Measurements from ENCODE around the gene FOXP1. TPM values are rescaled to one million over a fixed set of nuclear protein-coding genes. Genes with fewer than 3 reads are reported as not detected.

The FOXP1 gene
- total and polyA plus RNA-seq, 2 of the 8 experiments (the other 6 are each of a cell fraction or from before 2014, with no cell fraction given) = 13.9 to 25.4 TPM

- no peak overlapping the region for H3K4me3 ChIP-seq (ENCODE audit: extremely low read depth in 1 of 4, insufficient read depth in 2 of 4, low read depth in 3 of 4, low read length in 4 of 4)
- no peak overlapping the region for H2BK15ac ChIP-seq (ENCODE audit: low read length)
- no peaks in the 10 kb centered on the region for H3K9me3 ChIP-seq (ENCODE audit: insufficient read depth in 2 of 2, low read depth in 1 of 2, low read length in 1 of 2)
- no peak for DNase-seq (ENCODE audit: low read depth in 1 of 2, low spot score in 2 of 2)
- H3K14ac ChIP-seq (ENCODE audit: insufficient read length) = no peak overlapping the region
- no peak overlapping the region for H2BK120ac ChIP-seq (replicated peaks; ENCODE audit: low read depth, low read length)
- H3K9ac ChIP-seq (replicated peaks in 1 of 4; ENCODE audit: extremely low read depth in 1 of 4, low read depth in 3 of 4, low read length in 3 of 4) = no peak overlapping the region
- no peaks in the 10 kb centered on the region for H3K79me2 ChIP-seq (ENCODE audit: control insufficient read depth in 1 of 2, insufficient read depth in 2 of 2, low read length in 2 of 2)
- no peak overlapping the region for H2BK12ac ChIP-seq (ENCODE audit: low read depth, low read length)
- H4K5ac ChIP-seq (ENCODE audit: insufficient read length, low read depth, low read length) = no peak overlapping the region
- H3K36me3 ChIP-seq (ENCODE audit: control insufficient read depth in 2 of 4, insufficient read depth in 4 of 4, low read length in 3 of 4) = peaks cover 2 to 33% (median 10%) of the 10 kb centered on the region in 4 experiments; a peak in 7 of 8 replicates
- no peaks in the 10 kb centered on the region for H3K23me2 ChIP-seq (ENCODE audit: low read depth, low read length)
- H3K27ac ChIP-seq (ENCODE audit: low read depth, low read length) = no peak overlapping the region
- no peak overlapping the region for H2BK20ac ChIP-seq (ENCODE audit: low read length)
- no peaks in the 10 kb centered on the region for H3K79me1 ChIP-seq (ENCODE audit: low read depth, low read length)
- peaks cover 4 to 15% (median 9%) of the 10 kb centered on the region in 4 experiments; a peak in 5 of 7 replicates for H3K4me1 ChIP-seq (replicated peaks in 1 of 4; ENCODE audit: control insufficient read depth in 3 of 4, insufficient read depth in 4 of 4, low read length in 3 of 4)
- no peak overlapping the region for H3K23ac ChIP-seq (ENCODE audit: insufficient read length)
- no peak overlapping the region for H2AFZ ChIP-seq (ENCODE audit: low read length)
- no peak overlapping the region for H2AK5ac ChIP-seq (ENCODE audit: low read depth, low read length)
- H4K91ac ChIP-seq (replicated peaks; ENCODE audit: insufficient read length, low read length) = no peak overlapping the region
- H2BK5ac ChIP-seq (ENCODE audit: low read depth, low read length) = no peak overlapping the region
- no peak overlapping the region for H3K56ac ChIP-seq (replicated peaks; ENCODE audit: insufficient read length, low read depth, low read length)
- H4K8ac ChIP-seq (ENCODE audit: extremely low read depth, insufficient read depth, low read length) = no peak overlapping the region
- H3K27me3 ChIP-seq (replicated peaks in 1 of 4; ENCODE audit: control insufficient read depth in 3 of 4, extremely low read depth in 1 of 4, insufficient read depth in 3 of 4, low read length in 3 of 4) = no peaks in the 10 kb centered on the region
- no peak overlapping the region for H3K4ac ChIP-seq (replicated peaks; ENCODE audit: insufficient read length, low read depth, low read length)
- POLR2A ChIA-PET (ENCODE audit: partially characterized antibody) = no interaction called here
- WGBS, 2 experiments (ENCODE audit: extremely low coverage in 1 of 2, insufficient coverage in 1 of 2, insufficient read length in 1 of 2, insufficient replicate concordance in 2 of 2, low coverage in 1 of 2, low lambda C conversion rate in 2 of 2, missing lambda C conversion rate in 1 of 2) = 88% methylated on average over 11 of the region's 11 CpGs; no CpG with 5 or more reads in 1 of the 2 experiments
- FAIRE-seq = no peak
- no peak overlapping the region for H3K4me2 ChIP-seq (ENCODE audit: insufficient read depth in 1 of 2, low read depth in 2 of 2, low read length in 2 of 2)
- no peaks in the 10 kb centered on the region for H4K20me1 ChIP-seq (replicated peaks in 1 of 2; ENCODE audit: control insufficient read depth in 1 of 2, insufficient read depth in 2 of 2, low read length in 2 of 2)
- CTCF ChIA-PET (ENCODE audit: partially characterized antibody) = no interaction called here
- H3K18ac ChIP-seq (ENCODE audit: extremely low read depth, low read length) = no peak overlapping the region
- TF ChIP-seq CHD1 (IDR thresholded peaks at IDR 0.05; ENCODE audit: low read depth, low read length) = no peak
- no peak for TF ChIP-seq MAFK (IDR thresholded peaks at IDR 0.05; ENCODE audit: low read depth, low read length)
- no peak for TF ChIP-seq CTBP2 (IDR thresholded peaks at IDR 0.05; ENCODE audit: borderline replicate concordance, insufficient read depth, insufficient read length, low read length)
- TF ChIP-seq BRCA1 (IDR thresholded peaks at IDR 0.05; ENCODE audit: low read depth, low read length) = no peak
- TF ChIP-seq CBX5 (IDR thresholded peaks at IDR 0.05; ENCODE audit: low read depth, low read length) = no peak
- TF ChIP-seq SUZ12 (IDR thresholded peaks at IDR 0.05; ENCODE audit: low read length) = no peak
Observed at GRCh38 chr3:70972855-70973254, 610.7 kb downstream of the FOXP1 start.

Data from H1 (cell line).